PC-3 (cell line): ENCODE data around the gene POLR3E. TPM values are rescaled to one million over a fixed set of nuclear protein-coding genes. Genes with fewer than 3 reads are reported as not detected.

Source experiments
- ATAC-seq: fragments of 200-7000 bp; cut with Tn5 transposase; 2 replicates; pipeline ENCODE4 v1.9.1; 2020; ENCODE audit warnings: mild to moderate bottlenecking, moderate library complexity
- BruUV-seq: library from RNA; stranded (reverse); fragments of 400-500 nt; replicated peaks from 2 replicates; lab custom pipeline; 2021; lab: Mats Ljungman, UMichigan
- CTCF ChIA-PET: fragments of 300-600 bp; sonication (Branson Sonifier 250); formaldehyde crosslinking; loops from one replicate; lab custom pipeline; 2022; ENCODE audit warnings: antibody characterized with exemption; lab: Charles Lee
- POLR2A ChIA-PET: fragments of 300-600 bp; sonication (Branson Sonifier 250); formaldehyde crosslinking; loops from one replicate; lab custom pipeline; 2022; ENCODE audit warnings: antibody characterized with exemption; ENCODE audit not compliant: unreplicated experiment; lab: Charles Lee
- DNase-seq: peaks from one replicate; pipeline ENCODE4 v3.0.0-alpha.2; 2015
- H2AFZ ChIP-seq: fragments of 300-600 bp; sonication (generic); 2 replicates; pipeline ENCODE4 v1.6.0; 2016; ENCODE audit warnings: antibody characterized with exemption, low read length
- H3F3A ChIP-seq: fragments of 300-600 bp; sonication (generic); one replicate; pipeline ENCODE4 v1.6.0; 2017; ENCODE audit warnings: antibody characterized with exemption, low read length, control low read depth, mild to moderate bottlenecking; ENCODE audit not compliant: unreplicated experiment
- H3K27ac ChIP-seq: fragments of 300-600 bp; sonication (generic); 2 replicates; pipeline ENCODE4 v1.5.1; 2016; ENCODE audit warnings: mild to moderate bottlenecking, low read length
- H3K27me3 ChIP-seq: fragments of 300-600 bp; sonication (generic); 2 replicates; pipeline ENCODE4 v1.6.1; 2016; ENCODE audit warnings: low read length, mixed read lengths
- H3K36me3 ChIP-seq: fragments of 300-600 bp; sonication (generic); 2 replicates; pipeline ENCODE4 v1.6.1; 2016; ENCODE audit warnings: low read depth, mixed run types, low read length, mixed read lengths
- H3K4me1 ChIP-seq: fragments of 300-600 bp; sonication (generic); 2 replicates; pipeline ENCODE4 v1.5.1; 2016; ENCODE audit warnings: low read length; ENCODE audit not compliant: insufficient read depth
- H3K4me2 ChIP-seq: fragments of 300-600 bp; sonication (generic); 2 replicates; pipeline ENCODE4 v1.6.0; 2016; ENCODE audit warnings: low read length
- H3K4me3 ChIP-seq: fragments of 300-600 bp; sonication (generic); 2 replicates; pipeline ENCODE4 v1.5.1; 2016; ENCODE audit warnings: mild to moderate bottlenecking, low read length, mixed read lengths
- H3K79me2 ChIP-seq: fragments of 300-600 bp; sonication (generic); 2 replicates; pipeline ENCODE4 v1.6.1; 2017; ENCODE audit warnings: low read length, mixed read lengths
- H3K9ac ChIP-seq: fragments of 300-600 bp; sonication (generic); 2 replicates; pipeline ENCODE4 v1.6.0; 2016; ENCODE audit warnings: mild to moderate bottlenecking, low read length
- H3K9me2 ChIP-seq: fragments of 300-600 bp; sonication (generic); replicated peaks from 2 replicates; pipeline ENCODE4 v1.6.1; 2016; ENCODE audit warnings: mixed run types, low read length, mixed read lengths
- H3K9me3 ChIP-seq: fragments of 300-600 bp; sonication (generic); 2 replicates; pipeline ENCODE4 v1.6.1; 2016; ENCODE audit warnings: low read length, mixed read lengths
- H4K20me1 ChIP-seq: fragments of 300-600 bp; sonication (generic); 2 replicates; pipeline ENCODE4 v1.6.1; 2016; ENCODE audit warnings: low read length, mixed read lengths
- CTCF ChIP-seq: fragments of 300-600 bp; sonication (generic); conservative IDR thresholded peaks from 2 replicates; pipeline ENCODE4 v1.5.1; 2017; ENCODE audit warnings: antibody characterized with exemption, low read depth, mild to moderate bottlenecking, low read length
- EZH2 ChIP-seq: fragments of 300-600 bp; sonication (generic); IDR thresholded peaks from one replicate; pipeline ENCODE4 v1.6.1; 2017; ENCODE audit warnings: antibody characterized with exemption, mild to moderate bottlenecking, low read length; ENCODE audit not compliant: unreplicated experiment
- EZH2phosphoT487 ChIP-seq: fragments of 300-600 bp; sonication (generic); IDR thresholded peaks from 2 replicates; pipeline ENCODE4 v1.6.1; 2018; ENCODE audit warnings: mild to moderate bottlenecking, antibody characterized with exemption, low read length, borderline replicate concordance
- intact Hi-C: fragments of 100-400 bp; cut with micrococcal nuclease; formaldehyde crosslinking; loops from 2 replicates; pipeline ENCODE4 v1.9.0; 2023
- total RNA-seq: library from RNA; depleted of rRNA; stranded (reverse); fragments of >200 nt; gene quantifications from 2 replicates; pipeline ENCODE4 v1.2.3, GENCODE V29; 2014

The POLR3E gene
- total RNA-seq, 1 experiment from 2014 or later: 48.8 TPM

GRCh38 chr16:22317001-22317530, 19.9 kb downstream of the POLR3E start:
- no TSS peak for BruUV-seq
- Histone ChIP-seq H3K9me3 (no peaks in the 10 kb centered on the region), H3F3A (no peaks in the 10 kb centered on the region), H3K36me3 (peaks cover 18% of the 10 kb centered on the region; the same call in 1 of the 2 replicates), H3K27me3 (no peaks in the 10 kb centered on the region), H3K4me2 (no peak overlapping the region), H3K4me3 (no peak overlapping the region), H3K9me2 (no peaks in the 10 kb centered on the region), H3K9ac (no peak overlapping the region), H3K27ac (no peak overlapping the region), H4K20me1 (no peaks in the 10 kb centered on the region), H3K4me1 (no peaks in the 10 kb centered on the region), H3K79me2 (no peaks in the 10 kb centered on the region), H2AFZ (no peak overlapping the region)
- intact Hi-C loops: no loop called here
- TF ChIP-seq EZH2: no peak
- no peak for TF ChIP-seq CTCF
- no peak for TF ChIP-seq EZH2phosphoT487
- DNase-seq (no peak), ATAC-seq (no peak)
- POLR2A ChIA-PET: no interaction called here
- CTCF ChIA-PET: no interaction called here

GRCh38 chr16:22317625-22318024, 20.4 kb downstream of the POLR3E start:
- TF ChIP-seq EZH2: no peak
- no peak for TF ChIP-seq EZH2phosphoT487
- no peak for TF ChIP-seq CTCF
- Histone ChIP-seq H3K27me3 (no peaks in the 10 kb centered on the region), H2AFZ (no peak overlapping the region), H3K9me3 (no peaks in the 10 kb centered on the region), H3K9me2 (no peaks in the 10 kb centered on the region), H4K20me1 (no peaks in the 10 kb centered on the region), H3K4me3 (no peak overlapping the region), H3K79me2 (no peaks in the 10 kb centered on the region), H3K9ac (no peak overlapping the region), H3F3A (no peaks in the 10 kb centered on the region), H3K4me1 (no peaks in the 10 kb centered on the region), H3K4me2 (no peak overlapping the region), H3K36me3 (peaks cover 18% of the 10 kb centered on the region; the same call in 1 of the 2 replicates), H3K27ac (no peak overlapping the region)
- BruUV-seq: no TSS peak
- ChIA-PET CTCF (no interaction called here), POLR2A (no interaction called here)
- DNase-seq (no peak), ATAC-seq (no peak)
- intact Hi-C loops: no loop called here

GRCh38 chr16:22318690-22319358, 21.6 kb downstream of the POLR3E start:
- no peak overlapping the region for H3K9ac ChIP-seq
- H2AFZ ChIP-seq: no peak overlapping the region
- H3K27ac ChIP-seq: no peak overlapping the region
- H3K9me2 ChIP-seq: no peaks in the 10 kb centered on the region
- H4K20me1 ChIP-seq: no peaks in the 10 kb centered on the region
- no peaks in the 10 kb centered on the region for H3K79me2 ChIP-seq
- no peaks in the 10 kb centered on the region for H3F3A ChIP-seq
- no peaks in the 10 kb centered on the region for H3K9me3 ChIP-seq
- no peak overlapping the region for H3K4me3 ChIP-seq
- ATAC-seq: peak; percentile 42; the same call in 1 of the 2 replicates
- TF ChIP-seq CTCF: peak; percentile 52
- no peak for TF ChIP-seq EZH2
- peak; percentile 52 for DNase-seq
- ChIA-PET POLR2A (no interaction called here), CTCF (interaction anchor here (0.6 kb wide), 1 partner anchor 51 kb away, joined by 3 read pairs; no protein-coding TSS in a partner anchor)
- peaks cover 18% of the 10 kb centered on the region; the same call in 1 of the 2 replicates for H3K36me3 ChIP-seq
- H3K27me3 ChIP-seq: no peaks in the 10 kb centered on the region
- no peak overlapping the region for H3K4me2 ChIP-seq
- intact Hi-C loops: no loop called here
- no TSS peak for BruUV-seq
- no peaks in the 10 kb centered on the region for H3K4me1 ChIP-seq
